ENCODE results near the gene SLC14A1. TPM values are rescaled to one million over a fixed set of nuclear protein-coding genes. Genes with fewer than 3 reads are reported as not detected.

Gene SLC14A1
- total RNA-seq (2014; rRNA removed; shearing (Covaris generic)), result 37.6 and 44.9 TPM in 2 replicates
- 45.7 and 52.5 TPM in 2 replicates for polyA plus RNA-seq (2015; cell fraction: cytosol; rRNA removed)
- 54.0 and 56.2 TPM in 2 replicates for polyA plus RNA-seq (2015; cell fraction: nucleus; rRNA removed)

DNA sequence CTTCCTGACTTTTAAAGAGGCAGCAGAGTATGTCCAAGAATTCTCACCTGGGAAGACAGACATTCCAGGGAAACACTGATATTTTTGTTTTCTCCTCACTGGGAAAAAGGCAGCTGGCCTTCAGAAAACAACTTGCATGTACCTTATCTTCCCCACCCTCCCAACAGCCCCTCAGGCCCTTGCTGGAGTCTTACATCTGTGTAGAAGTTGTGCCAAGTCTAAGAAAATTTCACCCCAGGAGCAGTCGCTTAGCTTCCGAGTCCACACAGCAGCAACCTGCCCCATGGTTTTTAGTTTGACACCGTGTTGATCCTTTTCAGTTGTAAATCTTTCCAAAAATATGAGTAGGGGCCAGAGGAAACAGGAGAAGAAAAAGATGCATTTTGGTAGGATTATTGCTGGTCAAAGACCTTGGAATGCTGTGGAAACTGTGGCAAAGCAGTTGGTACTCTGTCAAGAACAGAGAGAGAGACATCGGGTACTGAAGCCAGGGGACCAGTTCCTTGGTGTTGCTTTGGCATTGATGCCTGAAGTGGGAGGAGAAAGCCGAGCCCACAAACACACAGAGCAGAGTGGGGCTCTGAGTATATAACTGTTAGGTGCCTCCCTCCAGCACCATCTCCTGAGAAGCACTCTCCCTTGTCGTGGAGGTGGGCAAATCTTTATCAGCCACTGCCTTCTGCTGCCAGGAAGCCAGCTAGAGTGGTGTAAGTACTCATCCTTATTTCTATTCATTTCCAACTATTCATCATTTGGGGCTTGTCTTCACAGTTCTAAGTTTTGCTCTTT lies at the start of gene SLC14A1:
Gene SLC14A1, plus strand, starts transcription at position 615 of the 789 bp plus-strand sequence. CDS start 6,140 bp downstream, outside the sequence.
- no peak for DNase-seq (ENCODE audit: low read depth)

DNA sequence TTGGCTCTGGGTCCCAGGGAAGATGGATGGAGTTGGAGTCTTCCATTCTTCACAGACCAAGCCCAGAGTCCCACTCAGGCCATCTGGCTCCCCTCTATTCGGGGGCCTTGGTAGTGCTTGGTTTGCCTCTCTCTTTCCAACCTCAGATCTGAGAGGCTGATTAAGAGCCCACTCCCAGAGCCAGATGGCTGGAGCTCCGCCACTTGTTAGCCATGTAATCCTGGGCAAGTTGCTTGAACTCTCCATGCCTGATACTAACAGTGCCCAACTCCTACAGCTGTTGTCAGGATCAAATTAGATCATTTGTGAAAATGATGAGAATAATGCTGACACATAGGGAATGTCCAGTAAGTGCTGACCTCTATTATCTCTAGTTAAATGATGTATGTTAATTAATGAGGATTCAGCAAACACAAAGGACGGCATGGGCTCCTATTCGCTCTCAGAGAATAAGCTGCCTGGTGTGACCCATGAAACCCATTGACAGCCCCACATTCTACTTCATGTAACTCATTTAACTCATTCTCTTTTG lies 46.6 kb upstream of the SLC14A1 start:
- DNase-seq (ENCODE audit: low read depth), result no peak

DNA sequence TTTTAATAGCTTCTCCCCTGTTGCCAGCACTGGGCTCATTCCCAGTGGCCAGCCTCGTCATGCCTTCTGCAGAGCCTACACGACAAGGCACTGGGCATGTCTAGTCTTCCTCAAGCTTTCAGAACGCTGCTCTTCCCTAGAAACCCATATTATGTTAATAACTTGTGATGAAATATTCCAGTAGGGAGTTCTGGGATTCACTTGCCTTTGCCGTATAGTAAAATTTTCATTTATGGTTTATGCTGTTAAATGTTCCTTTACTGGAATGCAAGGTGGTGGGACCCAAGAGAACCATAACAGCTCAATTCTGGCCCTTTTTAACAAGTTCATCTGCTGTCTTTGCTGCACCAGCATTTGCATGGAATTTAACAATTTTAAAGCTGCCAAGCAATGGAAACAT lies 45.5 kb upstream of the SLC14A1 start:
- no peak for DNase-seq (ENCODE audit: low read depth)

DNA sequence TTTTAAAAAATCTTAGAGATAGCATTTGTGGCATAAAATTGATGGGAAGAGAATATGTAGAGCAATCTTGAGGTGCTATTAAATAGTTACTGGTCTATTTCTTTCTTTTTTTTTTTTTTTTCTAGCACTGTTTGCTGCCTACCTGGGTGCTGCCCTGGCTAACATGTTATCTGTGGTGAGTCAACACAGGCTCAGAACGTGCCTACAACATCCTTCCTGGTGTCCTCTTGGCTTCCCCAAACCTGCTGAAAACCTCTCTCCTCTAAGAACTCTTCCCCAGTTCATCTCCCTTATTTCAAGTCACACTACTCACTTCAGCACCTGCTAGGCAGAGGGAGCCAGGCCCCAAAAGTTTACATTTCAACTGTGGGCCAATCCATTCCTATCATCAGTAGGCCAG lies 45.1 kb upstream of the SLC14A1 start:
- DNase-seq (ENCODE audit: low read depth), result no peak

DNA sequence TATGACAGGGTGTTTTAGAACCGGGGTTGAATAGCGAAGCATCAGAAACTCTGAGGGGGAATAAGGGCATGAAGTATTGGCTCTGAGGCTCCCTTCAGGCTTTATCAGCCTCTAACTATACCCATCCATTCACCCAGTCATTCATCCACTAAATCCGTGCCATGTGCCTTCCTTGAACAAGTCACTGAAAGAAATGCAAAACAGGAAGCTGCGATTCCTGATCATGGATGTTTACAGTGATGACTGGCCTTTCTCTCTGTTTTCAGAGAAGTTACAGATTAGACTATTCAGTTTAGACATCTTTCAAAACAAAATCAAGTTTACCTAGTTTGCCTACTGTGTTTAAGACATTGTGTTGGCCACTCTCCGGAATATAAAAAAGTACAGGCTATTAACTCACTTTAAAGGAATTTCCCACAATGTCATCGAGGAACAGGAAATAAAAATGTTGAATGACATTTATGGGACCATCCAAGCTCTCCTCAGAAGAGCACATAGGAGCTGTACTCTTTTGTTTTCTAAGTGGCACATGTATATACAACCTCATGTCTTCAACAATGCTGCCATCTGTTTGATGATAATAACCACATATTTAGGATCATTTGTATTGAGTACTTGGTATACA lies 43.8 kb upstream of the SLC14A1 start:
- no peak for DNase-seq (ENCODE audit: low read depth)

DNA sequence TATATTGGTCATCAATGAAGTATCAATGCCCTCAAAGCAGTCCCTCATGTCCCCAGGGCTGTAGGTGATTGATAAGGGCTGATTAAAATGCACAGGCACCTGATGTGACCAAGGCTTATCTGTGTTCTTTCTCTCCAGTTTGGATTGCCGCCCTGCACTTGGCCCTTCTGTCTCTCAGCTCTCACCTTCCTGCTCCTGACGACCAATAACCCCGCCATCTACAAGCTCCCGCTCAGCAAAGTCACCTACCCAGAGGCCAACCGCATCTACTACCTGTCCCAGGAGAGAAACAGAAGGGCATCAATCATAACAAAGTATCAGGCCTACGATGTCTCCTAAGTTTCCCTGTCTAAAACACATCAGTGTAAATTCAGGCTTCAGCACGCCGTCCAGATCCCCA lies 41.8 kb upstream of the SLC14A1 start:
- no peak for DNase-seq (ENCODE audit: low read depth)

DNA sequence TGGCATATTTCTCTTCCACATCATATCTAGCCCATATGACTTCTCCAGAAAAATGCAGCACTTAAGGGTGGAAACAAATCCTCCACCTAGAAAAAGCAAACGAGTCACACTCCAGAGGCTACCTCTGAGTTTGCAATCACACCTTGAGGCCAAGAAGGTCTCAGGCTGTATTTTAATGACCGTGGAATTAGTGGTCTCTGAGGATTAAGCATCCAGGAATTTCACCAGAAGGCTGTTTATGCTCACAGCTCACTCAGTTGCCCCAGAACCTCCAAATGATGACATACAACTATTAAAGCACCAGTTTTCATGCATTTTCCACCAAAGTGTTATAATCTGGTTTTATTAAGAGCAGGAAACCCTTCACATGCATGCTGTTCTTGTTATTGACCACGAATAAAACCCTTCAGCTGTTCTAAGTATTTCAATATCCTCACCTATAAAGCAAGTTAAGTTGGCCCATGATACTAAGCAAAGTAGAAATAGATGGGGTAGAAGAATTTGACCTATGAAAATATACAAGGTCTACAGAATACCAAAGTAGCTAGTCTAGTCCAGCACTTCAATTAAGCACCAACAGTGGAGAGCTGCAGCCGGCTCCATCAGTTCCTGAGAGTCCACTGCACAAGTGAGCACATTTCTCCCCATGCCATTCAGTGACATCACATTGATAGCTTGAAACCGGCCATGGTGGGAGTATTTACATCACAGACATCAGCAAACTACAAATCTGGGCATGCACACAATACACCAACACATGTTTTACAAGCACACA lies 39.5 kb upstream of the SLC14A1 start:
- DNase-seq (ENCODE audit: low read depth), result no peak

DNA sequence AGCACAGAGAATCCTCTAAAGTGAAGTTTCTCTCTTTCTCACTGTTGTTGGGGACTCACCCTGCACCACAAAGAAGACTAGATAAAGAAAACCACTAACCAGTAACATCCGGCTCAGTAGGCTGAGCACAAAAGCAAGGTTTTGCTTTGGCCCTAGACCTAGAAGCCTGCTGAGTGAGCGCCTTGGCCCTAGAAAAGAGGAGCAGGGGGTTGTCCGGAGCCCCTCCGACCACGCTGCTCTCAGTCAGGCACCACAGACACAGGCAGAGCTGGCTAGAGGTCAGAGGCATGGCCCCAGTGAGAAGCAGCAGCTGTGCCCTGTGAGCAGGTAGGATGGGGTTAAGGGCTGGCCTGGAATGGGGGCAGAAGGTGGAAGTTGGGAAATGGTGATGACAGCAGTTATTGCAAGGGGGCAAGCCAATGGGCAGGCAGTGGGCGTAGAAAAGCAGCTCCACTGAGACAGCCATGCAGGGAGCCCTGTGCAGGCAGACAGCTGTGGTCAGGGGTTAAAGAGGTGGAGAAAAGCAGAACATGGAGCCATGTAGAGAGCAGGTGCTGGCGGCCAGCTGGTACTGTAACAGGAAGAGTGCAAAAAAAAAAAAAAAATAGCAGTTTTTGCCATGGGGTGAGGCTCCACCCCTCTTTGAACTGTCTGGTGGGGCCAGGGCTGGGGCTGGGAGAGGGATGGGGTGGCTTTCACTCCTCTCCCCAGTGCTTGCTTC lies 36.9 kb upstream of the SLC14A1 start:
- DNase-seq (ENCODE audit: low read depth), result no peak

DNA sequence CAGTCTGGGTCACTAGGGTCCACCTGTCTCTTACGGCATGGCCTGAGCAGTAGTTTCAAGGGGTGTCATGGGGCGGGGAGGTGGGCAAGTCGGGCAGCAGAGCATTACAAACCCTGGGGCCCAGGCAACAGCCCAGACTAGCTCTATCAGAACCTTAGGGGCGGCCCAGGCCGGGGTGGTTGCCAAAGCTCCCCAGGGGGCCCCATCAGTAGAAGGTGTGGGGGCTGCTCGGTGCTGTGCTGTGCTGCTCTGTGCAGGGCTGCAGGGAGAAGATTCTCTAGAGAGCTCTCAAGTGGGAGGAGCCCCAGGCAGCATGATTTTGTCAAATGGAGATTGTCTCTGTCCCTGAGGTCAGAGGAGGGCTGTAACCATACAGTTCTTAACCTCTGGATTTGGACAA lies 36.4 kb upstream of the SLC14A1 start:
- no peak for DNase-seq (ENCODE audit: low read depth)

DNA sequence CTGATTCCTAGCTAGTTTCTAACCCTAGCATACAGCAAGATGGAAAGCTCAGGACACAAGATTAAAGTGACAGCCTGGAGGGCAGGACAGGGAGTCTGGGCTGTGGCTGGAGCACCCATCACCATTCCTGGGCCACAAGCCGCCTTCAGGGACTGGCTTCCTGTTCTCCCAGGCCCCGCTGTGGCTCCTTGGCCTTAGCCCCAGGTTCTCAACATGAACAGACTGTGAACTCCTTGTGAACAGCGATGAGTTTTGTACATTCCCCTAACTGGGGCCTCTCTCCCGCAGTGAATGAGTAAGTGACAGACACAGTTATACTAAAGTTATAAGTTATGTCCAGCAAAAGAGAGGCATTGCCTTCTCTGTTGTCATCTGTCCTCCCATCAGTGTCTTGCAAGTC lies 35.9 kb upstream of the SLC14A1 start:
- no peak for DNase-seq (ENCODE audit: low read depth)

DNA sequence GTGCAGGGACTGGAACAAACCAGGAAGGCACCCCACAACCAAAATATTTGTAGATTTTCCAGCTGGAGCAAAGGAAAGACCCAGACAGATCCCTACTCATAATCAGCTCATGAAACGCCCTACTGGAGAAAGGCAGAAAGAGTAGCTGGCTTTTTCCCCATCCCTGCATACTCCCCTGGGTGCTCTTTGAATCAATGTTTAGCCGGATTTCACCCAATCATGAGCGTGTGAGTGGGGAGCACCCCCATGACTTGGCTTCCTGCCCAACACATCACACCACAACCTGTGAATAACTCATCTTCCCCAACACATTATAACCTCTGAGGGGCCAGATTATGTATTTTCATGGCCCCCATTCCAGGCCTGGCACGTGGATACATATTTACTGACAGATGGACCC lies 35.1 kb upstream of the SLC14A1 start:
- no peak for DNase-seq (ENCODE audit: low read depth)

DNA sequence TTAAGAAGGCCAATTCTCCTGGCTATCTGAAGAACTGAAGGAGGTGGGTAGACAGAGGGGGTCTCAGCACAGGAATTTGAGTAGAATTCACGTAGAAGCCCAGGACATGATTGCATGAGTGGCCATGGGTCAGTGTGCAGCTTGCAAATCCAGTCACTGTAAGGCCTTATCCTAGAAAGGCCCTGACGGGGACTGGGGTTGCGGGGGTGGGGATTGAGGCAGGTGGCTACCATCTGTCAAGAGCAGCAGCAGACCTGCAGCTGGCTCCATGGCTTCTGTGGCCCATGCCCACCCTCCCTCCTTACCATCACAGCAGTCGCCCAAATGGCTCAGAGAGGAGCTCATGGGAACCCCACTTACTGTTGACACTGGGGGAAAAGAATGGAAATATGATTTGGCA lies 34.6 kb upstream of the SLC14A1 start:
- no peak for DNase-seq (ENCODE audit: low read depth)

DNA sequence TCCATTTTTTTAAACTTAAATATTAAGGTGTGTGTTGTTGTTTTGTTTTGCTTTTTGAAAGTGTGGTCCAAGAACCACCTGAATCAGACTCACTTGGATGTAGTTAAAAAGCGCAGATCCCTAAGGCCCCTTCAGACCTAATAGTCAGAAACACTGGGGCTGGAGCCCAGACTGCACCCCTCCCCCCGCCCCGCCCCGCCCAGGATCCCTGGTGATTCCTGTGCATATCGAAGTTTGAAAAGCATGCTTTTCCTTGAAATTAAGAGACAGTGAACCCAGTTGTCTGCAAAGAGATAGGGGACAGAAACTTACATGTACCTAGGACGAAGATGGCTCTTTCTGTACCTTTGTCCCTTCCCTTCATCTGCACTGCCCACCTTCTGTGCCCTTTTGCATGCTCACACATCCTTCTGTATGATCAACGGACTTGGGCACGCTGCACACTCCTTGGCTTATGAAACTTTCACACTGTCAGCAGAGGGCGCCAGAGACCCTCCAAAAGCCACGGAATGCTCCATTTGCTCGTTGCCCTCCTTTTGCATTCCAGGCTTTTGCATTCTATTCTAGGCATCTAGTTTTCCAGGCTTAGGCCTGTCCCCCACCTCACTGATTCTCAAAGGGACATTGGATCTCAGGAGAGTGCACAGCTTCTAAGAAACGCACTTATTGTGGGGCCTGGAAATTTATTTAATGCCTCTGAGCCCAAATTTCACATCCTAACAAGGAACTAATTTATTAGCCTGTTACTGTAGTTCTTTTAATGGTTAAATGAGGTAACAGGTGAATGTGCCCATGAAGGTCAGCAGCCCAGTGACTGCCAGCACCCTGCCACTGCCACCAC lies 32.8 kb upstream of the SLC14A1 start:
- peak; percentile 80 for DNase-seq (ENCODE audit: low read depth)

DNA sequence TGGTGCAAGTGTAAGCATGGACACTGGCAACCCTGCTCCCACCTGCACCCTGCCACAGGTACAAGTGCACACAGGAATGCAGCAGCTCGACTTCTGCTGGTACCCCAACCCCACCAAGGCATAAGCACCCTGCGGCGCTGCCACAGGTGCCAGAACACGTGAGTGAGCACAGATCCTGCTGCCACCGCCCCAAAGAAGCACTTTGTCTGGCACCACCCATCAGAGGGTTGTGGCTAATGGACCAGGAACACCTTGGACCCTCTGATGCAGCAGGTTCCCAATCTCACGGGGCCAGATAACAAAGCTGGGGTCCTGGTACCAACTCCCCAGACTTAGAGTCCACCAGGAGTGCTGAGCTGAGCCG lies 32.2 kb upstream of the SLC14A1 start:
- DNase-seq (ENCODE audit: low read depth), result no peak

DNA sequence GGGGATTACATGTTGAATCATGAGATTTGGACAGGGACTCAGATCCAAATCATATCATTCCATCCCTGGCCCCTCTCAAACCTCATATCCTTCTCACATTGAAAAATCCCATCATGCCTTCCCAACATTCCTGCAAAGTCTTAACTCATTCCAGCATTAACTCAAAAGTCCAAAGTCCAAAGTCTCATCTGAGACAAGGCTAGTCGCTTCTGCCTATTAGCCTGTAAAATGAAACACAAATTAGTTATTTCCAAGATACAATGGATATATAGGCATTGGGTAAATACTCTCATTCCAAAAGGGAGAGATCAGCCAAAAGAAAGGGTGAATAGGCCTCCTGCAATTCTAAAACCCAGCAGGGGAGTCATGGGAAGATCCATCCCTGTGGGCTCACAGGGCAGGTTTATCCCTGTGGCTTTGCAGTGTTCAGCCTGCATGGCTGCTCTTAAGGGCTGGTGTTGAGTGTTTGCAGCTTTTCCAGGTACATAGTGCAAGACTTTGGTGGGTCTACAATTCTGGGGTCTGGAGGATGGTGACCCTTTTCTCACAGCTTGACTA lies 21.2 kb upstream of the SLC14A1 start:
- no peak for DNase-seq (ENCODE audit: low read depth)

DNA sequence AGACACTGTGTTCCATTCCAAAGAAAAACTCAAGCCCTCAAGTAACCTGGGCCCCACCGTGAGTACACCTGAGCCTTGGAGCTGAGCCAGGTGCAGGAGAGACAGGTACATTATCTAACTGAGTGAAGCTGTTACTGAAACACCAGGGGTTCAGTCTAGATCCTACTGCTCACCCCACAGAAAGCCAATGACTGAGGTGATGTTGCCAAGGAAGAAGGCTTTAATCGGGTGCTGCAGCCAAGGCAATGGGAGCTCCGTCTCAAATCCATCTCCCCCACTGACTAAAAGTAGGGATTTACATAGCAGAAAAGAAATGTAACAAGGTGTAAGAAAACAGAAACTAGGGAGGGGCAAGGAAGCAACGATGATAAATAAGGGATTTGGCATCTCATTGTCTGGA lies 15.2 kb upstream of the SLC14A1 start:
- no peak for DNase-seq (ENCODE audit: low read depth)

DNA sequence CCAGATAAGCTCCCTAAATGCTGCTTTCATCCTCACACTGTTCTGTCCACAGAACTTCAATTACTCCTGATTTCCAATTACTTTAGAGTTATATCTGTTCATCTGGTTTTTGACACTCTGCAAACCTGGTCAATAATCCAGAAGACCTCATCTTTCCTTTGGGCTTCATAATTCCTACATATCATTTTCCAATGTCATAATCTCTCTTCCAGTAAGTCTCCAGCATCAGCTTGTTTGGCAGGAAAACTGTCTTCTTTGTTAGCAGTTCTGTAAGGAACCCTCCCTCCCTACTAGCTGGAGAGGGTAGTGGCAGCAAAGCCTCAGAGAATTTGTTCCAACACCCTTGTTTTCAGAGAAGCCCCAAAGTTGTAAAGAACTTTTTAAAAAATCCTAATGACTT lies 11.9 kb upstream of the SLC14A1 start:
- no peak for DNase-seq (ENCODE audit: low read depth)

DNA sequence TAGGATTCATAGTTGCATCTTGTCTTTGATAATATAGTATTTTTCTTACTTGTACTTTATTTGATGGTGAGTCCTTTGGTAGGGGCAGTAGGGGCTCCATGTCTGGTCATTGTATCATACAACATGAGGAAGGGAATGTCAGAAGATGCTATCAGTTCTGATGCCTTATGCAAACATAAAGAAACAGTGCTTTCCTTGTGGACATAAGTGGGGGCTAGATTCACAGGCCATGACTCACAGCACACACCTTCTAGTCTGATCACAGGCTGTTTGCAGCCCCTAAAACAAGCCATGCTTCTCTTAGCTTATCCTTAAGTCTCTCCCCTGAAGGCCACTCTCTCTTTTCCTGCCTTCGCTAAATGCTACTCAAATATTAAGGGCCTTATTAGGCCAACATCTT lies 10.7 kb upstream of the SLC14A1 start:
- DNase-seq (ENCODE audit: low read depth), result peak; percentile 67

DNA sequence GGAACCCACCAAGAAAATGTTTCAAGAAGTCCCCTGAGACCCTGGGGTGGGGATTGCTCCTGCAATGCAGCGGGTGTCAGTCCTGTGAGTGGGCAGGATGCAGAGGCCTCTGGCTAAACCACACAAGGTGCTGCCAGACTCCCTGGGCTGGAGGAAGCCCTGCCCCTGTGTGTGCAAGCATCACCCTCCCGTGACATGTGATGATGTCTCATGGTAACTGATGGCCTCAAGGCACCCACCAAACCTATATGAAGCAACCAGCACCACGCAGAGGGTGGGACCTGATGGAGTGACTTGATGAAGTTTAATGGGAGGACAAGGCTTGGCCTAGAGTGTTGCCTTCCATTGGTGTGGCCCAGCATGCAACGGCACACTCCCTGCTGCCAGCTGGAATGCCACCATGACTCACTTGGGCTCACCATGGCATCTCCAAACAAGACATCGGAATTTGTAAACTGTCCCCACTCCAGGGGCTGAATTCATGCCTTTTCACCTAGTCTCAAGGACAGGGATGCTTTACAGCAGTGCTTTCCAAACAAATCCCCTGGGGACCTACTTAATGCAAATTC lies 8.7 kb upstream of the SLC14A1 start:
- peak; percentile 55 for DNase-seq (ENCODE audit: low read depth)

DNA sequence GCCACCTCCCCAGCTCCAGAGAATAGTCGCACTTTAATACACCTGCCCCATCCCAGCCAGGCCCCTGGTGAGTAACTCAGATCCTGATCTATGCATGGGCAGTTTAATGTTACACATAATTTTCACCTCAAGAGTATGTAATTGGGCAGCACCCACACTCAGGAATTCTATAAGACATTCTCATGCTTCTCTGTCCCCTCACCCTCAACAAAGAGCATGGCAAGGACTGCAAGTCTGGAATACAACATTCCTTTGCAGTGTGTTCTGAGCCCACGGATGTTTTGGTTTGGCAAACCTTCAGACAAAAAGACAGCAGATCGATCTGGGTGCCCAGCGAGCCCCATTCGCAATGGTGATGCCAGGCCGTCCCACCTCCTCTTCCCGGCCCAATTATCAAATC lies 4.9 kb upstream of the SLC14A1 start:
- no peak for DNase-seq (ENCODE audit: low read depth)

All from HT1080 (cell line).